Measurements from ENCODE around the gene MUC20.

GRCh38 chr3:195755791-195756676, 35.3 kb downstream of the MUC20 start:
- TF ChIP-seq EZH2 (IDR thresholded peaks at IDR 0.05; ENCODE audit: insufficient read depth, poor library complexity, severe bottlenecking) (no peak), EZH2phosphoT487 (IDR thresholded peaks at IDR 0.05; ENCODE audit: insufficient read depth, low read depth) (no peak)
